IMR-90 (cell line): ENCODE measurements around the gene CASK.

Experiments used
- CHD1 ChIP-seq: IDR thresholded peaks from 2 replicates; pipeline ENCODE4 v1.6.1; 2012; ENCODE audit warnings: low read depth, low read length, improper control_type of control experiment
- MXI1 ChIP-seq: IDR thresholded peaks from 2 replicates; pipeline ENCODE4 v1.6.1; 2012; ENCODE audit warnings: low read depth, mild to moderate bottlenecking, low read length, moderate library complexity, borderline replicate concordance
- NFE2L2 ChIP-seq: fragments of 150-350 bp; IDR thresholded peaks from 2 replicates; pipeline ENCODE4 v1.6.1; 2016; ENCODE audit warnings: low read depth, mild to moderate bottlenecking, low read length
- TF ChIP-seq, protein P1 (sequence below): conservative IDR thresholded peaks from 2 replicates; pipeline ENCODE4 v1.5.1; 2012; ENCODE audit warnings: mild to moderate bottlenecking, low read depth, low read length, improper control_type of control experiment

- TF ChIP-seq, protein P1, sequence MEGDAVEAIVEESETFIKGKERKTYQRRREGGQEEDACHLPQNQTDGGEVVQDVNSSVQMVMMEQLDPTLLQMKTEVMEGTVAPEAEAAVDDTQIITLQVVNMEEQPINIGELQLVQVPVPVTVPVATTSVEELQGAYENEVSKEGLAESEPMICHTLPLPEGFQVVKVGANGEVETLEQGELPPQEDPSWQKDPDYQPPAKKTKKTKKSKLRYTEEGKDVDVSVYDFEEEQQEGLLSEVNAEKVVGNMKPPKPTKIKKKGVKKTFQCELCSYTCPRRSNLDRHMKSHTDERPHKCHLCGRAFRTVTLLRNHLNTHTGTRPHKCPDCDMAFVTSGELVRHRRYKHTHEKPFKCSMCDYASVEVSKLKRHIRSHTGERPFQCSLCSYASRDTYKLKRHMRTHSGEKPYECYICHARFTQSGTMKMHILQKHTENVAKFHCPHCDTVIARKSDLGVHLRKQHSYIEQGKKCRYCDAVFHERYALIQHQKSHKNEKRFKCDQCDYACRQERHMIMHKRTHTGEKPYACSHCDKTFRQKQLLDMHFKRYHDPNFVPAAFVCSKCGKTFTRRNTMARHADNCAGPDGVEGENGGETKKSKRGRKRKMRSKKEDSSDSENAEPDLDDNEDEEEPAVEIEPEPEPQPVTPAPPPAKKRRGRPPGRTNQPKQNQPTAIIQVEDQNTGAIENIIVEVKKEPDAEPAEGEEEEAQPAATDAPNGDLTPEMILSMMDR: no peak
- no peak for TF ChIP-seq CHD1
- no peak for TF ChIP-seq MXI1
- TF ChIP-seq NFE2L2: no peak
These were observed 219.8 kb downstream of the CASK start for GRCh38 chrX:41703574-41704029.
